Measurements from ENCODE around the gene PPP2R2C.

PPP2R2C gene

GRCh38 chr4:6343939-6344408, 128.4 kb downstream of the PPP2R2C start:
- no peaks in the 10 kb centered on the region for H3K9me3 ChIP-seq (ENCODE audit: control insufficient read depth, low read length)
- no peak overlapping the region for H3K4me2 ChIP-seq (ENCODE audit: low read length)
- no peak overlapping the region for H2AFZ ChIP-seq
- no peak overlapping the region for H3K9ac ChIP-seq
- H3K4me1 ChIP-seq: no peaks in the 10 kb centered on the region
- no peaks in the 10 kb centered on the region for H3K79me2 ChIP-seq
- H3K27ac ChIP-seq: no peak overlapping the region
- no peak overlapping the region for H3K4me3 ChIP-seq (ENCODE audit: low read depth, low read length)
- H3K36me3 ChIP-seq (ENCODE audit: control insufficient read depth, insufficient read depth, low read length): no peaks in the 10 kb centered on the region
- TF ChIP-seq CTCF (IDR thresholded peaks at IDR 0.05): no peak
- H3K27me3 ChIP-seq (ENCODE audit: control insufficient read depth, insufficient read depth, low read length): no peaks in the 10 kb centered on the region

GRCh38 chr4:6342530-6343293, 129.7 kb downstream of the PPP2R2C start:
- Histone ChIP-seq H3K79me2 (no peaks in the 10 kb centered on the region), H3K9me3 (ENCODE audit: control insufficient read depth, low read length) (no peaks in the 10 kb centered on the region), H3K4me3 (ENCODE audit: low read depth, low read length) (no peak overlapping the region), H3K36me3 (ENCODE audit: control insufficient read depth, insufficient read depth, low read length) (no peaks in the 10 kb centered on the region), H3K27me3 (ENCODE audit: control insufficient read depth, insufficient read depth, low read length) (peaks cover 4% of the 10 kb centered on the region), H3K4me2 (ENCODE audit: low read length) (no peak overlapping the region), H3K4me1 (no peaks in the 10 kb centered on the region), H3K9ac (no peak overlapping the region), H2AFZ (no peak overlapping the region), H3K27ac (no peak overlapping the region)
- no peak for TF ChIP-seq CTCF (IDR thresholded peaks at IDR 0.05)

- H3K27ac ChIP-seq: no peak overlapping the region
- H3K4me1 ChIP-seq: no peaks in the 10 kb centered on the region
- no peak for TF ChIP-seq CTCF (IDR thresholded peaks at IDR 0.05)
- H3K4me3 ChIP-seq (ENCODE audit: low read depth, low read length): no peak overlapping the region
- H3K9me3 ChIP-seq (ENCODE audit: control insufficient read depth, low read length): no peaks in the 10 kb centered on the region
- H3K27me3 ChIP-seq (ENCODE audit: control insufficient read depth, insufficient read depth, low read length): peaks cover 4% of the 10 kb centered on the region
- H3K4me2 ChIP-seq (ENCODE audit: low read length): no peak overlapping the region
- no peaks in the 10 kb centered on the region for H3K36me3 ChIP-seq (ENCODE audit: control insufficient read depth, insufficient read depth, low read length)
- no peak overlapping the region for H3K9ac ChIP-seq
- H2AFZ ChIP-seq: no peak overlapping the region
- H3K79me2 ChIP-seq: no peaks in the 10 kb centered on the region
These were observed 130.7 kb downstream of the PPP2R2C start for GRCh38 chr4:6341696-6342095.

- H3K27me3 ChIP-seq (ENCODE audit: control insufficient read depth, insufficient read depth, low read length): peaks cover 4% of the 10 kb centered on the region
- H2AFZ ChIP-seq: no peak overlapping the region
- no peaks in the 10 kb centered on the region for H3K9me3 ChIP-seq (ENCODE audit: control insufficient read depth, low read length)
- TF ChIP-seq CTCF (IDR thresholded peaks at IDR 0.05): no peak
- no peaks in the 10 kb centered on the region for H3K4me1 ChIP-seq
- H3K9ac ChIP-seq: no peak overlapping the region
- no peaks in the 10 kb centered on the region for H3K36me3 ChIP-seq (ENCODE audit: control insufficient read depth, insufficient read depth, low read length)
- no peak overlapping the region for H3K27ac ChIP-seq
- no peak overlapping the region for H3K4me3 ChIP-seq (ENCODE audit: low read depth, low read length)
- no peak overlapping the region for H3K4me2 ChIP-seq (ENCODE audit: low read length)
- no peaks in the 10 kb centered on the region for H3K79me2 ChIP-seq
These were observed 131.9 kb downstream of the PPP2R2C start for GRCh38 chr4:6340446-6341015.

Data from parathyroid adenoma (tissue), 2 donors.